ENCODE results near the gene TINAGL1. TPM values are rescaled to one million over a fixed set of nuclear protein-coding genes. Genes with fewer than 3 reads are reported as not detected.

The TINAGL1 gene
- total RNA-seq, 6 experiments from 2014 or later = 10.1 to 40.4 (median 30.2) TPM

DNA sequence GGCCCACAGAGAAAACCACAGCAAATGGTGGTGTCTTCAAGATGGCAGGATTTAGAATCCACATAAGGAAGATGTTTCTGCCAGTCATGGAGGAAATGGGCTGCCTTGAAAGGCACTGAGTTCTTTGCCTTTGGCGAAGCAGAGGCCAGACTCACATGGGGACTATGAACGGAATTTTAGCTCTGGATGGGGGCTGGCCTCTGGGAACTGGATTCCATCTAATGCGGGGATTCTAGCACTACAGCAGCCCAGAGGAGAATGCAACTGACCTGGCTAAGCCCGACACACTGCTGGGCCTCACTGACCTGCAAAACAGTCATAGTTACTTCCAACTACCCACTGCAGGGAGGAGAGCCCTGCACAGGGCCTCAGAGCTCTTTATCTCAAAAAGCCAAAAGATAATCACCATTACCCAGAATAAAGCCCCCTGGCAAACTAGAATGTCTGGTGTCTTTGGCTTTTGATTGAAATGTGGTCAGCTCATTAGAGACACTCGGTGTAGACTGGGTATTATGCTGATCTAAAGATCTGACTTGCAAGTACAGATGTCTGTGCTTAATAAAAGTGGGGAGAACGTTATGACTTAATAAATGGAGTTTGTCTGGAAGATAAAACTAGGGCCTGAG lies 52.7 kb downstream of the TINAGL1 start:
- TF ChIP-seq POLR2A (IDR thresholded peaks at IDR 0.05) = no peak
- TF ChIP-seq, protein P1, sequence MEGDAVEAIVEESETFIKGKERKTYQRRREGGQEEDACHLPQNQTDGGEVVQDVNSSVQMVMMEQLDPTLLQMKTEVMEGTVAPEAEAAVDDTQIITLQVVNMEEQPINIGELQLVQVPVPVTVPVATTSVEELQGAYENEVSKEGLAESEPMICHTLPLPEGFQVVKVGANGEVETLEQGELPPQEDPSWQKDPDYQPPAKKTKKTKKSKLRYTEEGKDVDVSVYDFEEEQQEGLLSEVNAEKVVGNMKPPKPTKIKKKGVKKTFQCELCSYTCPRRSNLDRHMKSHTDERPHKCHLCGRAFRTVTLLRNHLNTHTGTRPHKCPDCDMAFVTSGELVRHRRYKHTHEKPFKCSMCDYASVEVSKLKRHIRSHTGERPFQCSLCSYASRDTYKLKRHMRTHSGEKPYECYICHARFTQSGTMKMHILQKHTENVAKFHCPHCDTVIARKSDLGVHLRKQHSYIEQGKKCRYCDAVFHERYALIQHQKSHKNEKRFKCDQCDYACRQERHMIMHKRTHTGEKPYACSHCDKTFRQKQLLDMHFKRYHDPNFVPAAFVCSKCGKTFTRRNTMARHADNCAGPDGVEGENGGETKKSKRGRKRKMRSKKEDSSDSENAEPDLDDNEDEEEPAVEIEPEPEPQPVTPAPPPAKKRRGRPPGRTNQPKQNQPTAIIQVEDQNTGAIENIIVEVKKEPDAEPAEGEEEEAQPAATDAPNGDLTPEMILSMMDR (IDR thresholded peaks at IDR 0.05) = no peak
- intact Hi-C loops (cut with DNase I) = no loop called here
- ATAC-seq (no peak), DNase-seq (no peak)
- H3K27me3 ChIP-seq = no peaks in the 10 kb centered on the region
- H3K4me1 ChIP-seq = no peaks in the 10 kb centered on the region
- H3K9me3 ChIP-seq = no peaks in the 10 kb centered on the region
- no peak overlapping the region for H3K4me3 ChIP-seq
- 88% methylated on average over 2 of the region's 6 CpGs for WGBS (ENCODE audit: insufficient coverage, low coverage, low lambda C conversion rate, missing lambda C conversion rate)
- peaks cover 0 to 57% (median 17%) of the 10 kb centered on the region in 4 donors for H3K36me3 ChIP-seq
- H3K27ac ChIP-seq = no peak overlapping the region

DNA sequence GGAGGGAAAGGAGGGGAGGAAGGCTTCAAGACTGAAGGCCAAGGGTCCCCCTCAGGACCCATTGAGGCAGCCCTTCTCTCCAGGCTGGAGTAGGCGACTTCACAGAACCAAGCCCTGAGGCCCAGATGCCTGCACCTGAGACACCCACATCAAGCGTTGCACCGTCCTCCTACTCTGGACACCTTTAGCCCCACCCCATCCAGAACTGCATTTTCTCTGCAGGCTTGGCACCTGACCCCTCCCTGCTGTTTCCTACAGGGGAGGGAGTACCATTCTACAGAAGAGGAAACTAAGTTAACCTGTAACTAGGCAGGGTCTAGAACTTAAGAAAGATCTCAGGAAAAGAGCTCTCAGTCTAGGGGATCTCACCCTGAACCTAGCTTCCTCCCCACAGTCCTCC lies 56.3 kb downstream of the TINAGL1 start:
- intact Hi-C loops (cut with DNase I) = no loop called here
- Histone ChIP-seq H3K9me3 (no peaks in the 10 kb centered on the region), H3K36me3 (peaks cover 0 to 70% (median 16%) of the 10 kb centered on the region in 4 donors), H3K27ac (no peak overlapping the region), H3K4me3 (no peak overlapping the region), H3K27me3 (no peaks in the 10 kb centered on the region), H3K4me1 (no peaks in the 10 kb centered on the region)
- DNase-seq (no peak), ATAC-seq (no peak)
- no CpG with 5 or more reads among the region's 3 CpGs for WGBS (ENCODE audit: insufficient coverage, low coverage, low lambda C conversion rate, missing lambda C conversion rate)
- TF ChIP-seq, protein P1 (IDR thresholded peaks at IDR 0.05) = no peak
- TF ChIP-seq POLR2A (IDR thresholded peaks at IDR 0.05) = no peak

DNA sequence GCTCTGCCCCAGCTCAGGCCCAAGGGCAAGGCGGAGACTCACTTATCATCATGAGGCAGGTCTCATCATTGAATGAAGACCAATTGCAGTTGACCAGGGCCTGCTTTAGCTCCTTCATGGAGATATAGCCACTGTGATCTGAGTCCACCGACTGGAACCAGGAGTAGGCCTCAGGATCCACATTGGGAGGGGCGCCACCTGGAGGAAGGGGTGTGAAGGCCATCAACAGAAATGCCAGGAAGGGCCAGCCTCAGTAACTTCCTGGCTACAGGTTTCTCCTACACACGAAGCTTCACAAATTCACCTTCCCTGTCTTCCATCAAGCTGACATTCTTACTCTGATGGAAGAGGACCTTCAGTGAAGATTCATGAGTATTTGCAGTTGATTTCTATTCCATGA lies 56.8 kb downstream of the TINAGL1 start:
- Histone ChIP-seq H3K27me3 (no peaks in the 10 kb centered on the region), H3K27ac (no peak overlapping the region), H3K4me3 (no peak overlapping the region), H3K9me3 (no peaks in the 10 kb centered on the region), H3K36me3 (peaks cover 0 to 66% (median 16%) of the 10 kb centered on the region in 4 donors), H3K4me1 (no peaks in the 10 kb centered on the region)
- WGBS (ENCODE audit: insufficient coverage, low coverage, low lambda C conversion rate, missing lambda C conversion rate) = 79% methylated on average over 2 of the region's 4 CpGs
- DNase-seq (no peak), ATAC-seq (peak in 1 of 4 donors; percentile 28)
- TF ChIP-seq POLR2A (IDR thresholded peaks at IDR 0.05) = no peak
- TF ChIP-seq, protein P1 (IDR thresholded peaks at IDR 0.05) = peak; percentile 13 to 46 (median 32)
- intact Hi-C loops (cut with DNase I) = no loop called here

Other genes with a start within 250 kb of the TINAGL1 start
- 1 to 10 TPM; 1.3 to 8.3 (median 4.6) TPM for gene FABP3, start 203.4 kb upstream of the TINAGL1 start, total RNA-seq
- gene SERINC2, start 163.3 kb upstream of the TINAGL1 start, total RNA-seq = 100 to 1,000 TPM in 3 of 6 experiments, 10 to 100 TPM in 3; 59.7 to 117 (median 86.9) TPM
- gene HCRTR1, start 41.2 kb downstream of the TINAGL1 start, total RNA-seq = not detected
- 10 to 100 TPM; 23.9 to 47.5 (median 32.5) TPM for gene PEF1, start 68.4 kb downstream of the TINAGL1 start, total RNA-seq
- 1 to 10 TPM in 5 of 6 experiments, under 1 TPM in 1; 0.73 to 3.5 (median 1.9) TPM for gene COL16A1, start 127.5 kb downstream of the TINAGL1 start, total RNA-seq
- gene ADGRB2, start 187.8 kb downstream of the TINAGL1 start, total RNA-seq = under 1 TPM in 2 of 6 experiments, not detected in 4; 0.06 TPM
- gene SPOCD1, start 239.5 kb downstream of the TINAGL1 start, total RNA-seq = under 1 TPM in 4 of 6 experiments, not detected in 2; 0.15 to 0.74 (median 0.36) TPM

All from right lobe of liver (tissue), 6 donors.